GM23338 (cell line): ENCODE results near the gene EIF5A. TPM values are rescaled to one million over a fixed set of nuclear protein-coding genes. Genes with fewer than 3 reads are reported as not detected.

Source experiments
- ATAC-seq: fragments of 200-7000 bp; cut with Tn5 transposase; 3 replicates; pipeline ENCODE4 v1.9.1; 2020
- DNase-seq: peaks from one replicate; pipeline ENCODE4 v3.0.0-alpha.2; 2015; ENCODE audit warnings: low spot score
- H2AFZ ChIP-seq: fragments of 200-600 bp; sonication (generic); 2 replicates; pipeline ENCODE4 v1.8.0; 2016; ENCODE audit warnings: antibody characterized with exemption, mild to moderate bottlenecking, moderate library complexity
- H3F3A ChIP-seq: fragments of 200-600 bp; sonication (generic); replicated peaks from 2 replicates; pipeline ENCODE4 v1.8.0; 2017; ENCODE audit warnings: antibody characterized with exemption, mixed run types, low read depth
- H3K27ac ChIP-seq: fragments of 200-600 bp; sonication (generic); 2 replicates; pipeline ENCODE4 v1.6.1; 2016; ENCODE audit warnings: low read depth
- H3K27me3 ChIP-seq: fragments of 200-600 bp; sonication (generic); 2 replicates; pipeline ENCODE4 v1.8.0; 2016; ENCODE audit warnings: mild to moderate bottlenecking, mixed run types, moderate library complexity; ENCODE audit not compliant: insufficient read depth
- H3K36me3 ChIP-seq: fragments of 200-600 bp; sonication (generic); 2 replicates; pipeline ENCODE4 v1.8.0; 2016; ENCODE audit warnings: mild to moderate bottlenecking; ENCODE audit not compliant: insufficient read depth
- H3K4me1 ChIP-seq: fragments of 200-600 bp; sonication (generic); 2 replicates; pipeline ENCODE4 v1.8.0; 2016; ENCODE audit warnings: mild to moderate bottlenecking, moderate library complexity; ENCODE audit not compliant: insufficient read depth
- H3K4me2 ChIP-seq: fragments of 200-600 bp; sonication (generic); 2 replicates; pipeline ENCODE4 v1.7.1; 2017; ENCODE audit warnings: mixed run types
- H3K4me3 ChIP-seq: fragments of 200-600 bp; sonication (generic); 2 replicates; pipeline ENCODE4 v1.6.1; 2016; ENCODE audit warnings: mixed run types
- H3K79me2 ChIP-seq: fragments of 200-600 bp; sonication (generic); replicated peaks from 2 replicates; pipeline ENCODE4 v1.8.0; 2017; ENCODE audit warnings: mild to moderate bottlenecking; ENCODE audit not compliant: insufficient read depth
- H3K9me2 ChIP-seq: fragments of 200-600 bp; sonication (generic); 2 replicates; pipeline ENCODE4 v1.8.0; 2017; ENCODE audit not compliant: insufficient read depth
- H4K20me1 ChIP-seq: fragments of 200-600 bp; sonication (generic); replicated peaks from 2 replicates; pipeline ENCODE4 v1.8.0; 2017; ENCODE audit warnings: mild to moderate bottlenecking; ENCODE audit not compliant: insufficient read depth
- H3K27ac Mint-ChIP-seq: 2 replicates; pipeline ENCODE4 v1.8.0; 2020; ENCODE audit warnings: inconsistent platforms, mild to moderate bottlenecking, moderate library complexity, mixed read lengths
- H3K27me3 Mint-ChIP-seq: 3 replicates; pipeline ENCODE4 v1.8.0; 2022; ENCODE audit warnings: low read depth, mild to moderate bottlenecking, moderate library complexity, mixed read lengths, inconsistent platforms; ENCODE audit not compliant: insufficient read depth, poor library complexity
- H3K36me3 Mint-ChIP-seq: 3 replicates; pipeline ENCODE4 v1.8.0; 2021; ENCODE audit warnings: low read depth, mild to moderate bottlenecking, inconsistent platforms, moderate library complexity, mixed read lengths
- H3K4me1 Mint-ChIP-seq: 3 replicates; pipeline ENCODE4 v1.8.0; 2020; ENCODE audit warnings: mild to moderate bottlenecking, inconsistent platforms, mixed read lengths
- H3K4me3 Mint-ChIP-seq: 3 replicates; pipeline ENCODE4 v1.8.0; 2021; ENCODE audit warnings: moderate library complexity, mild to moderate bottlenecking, inconsistent platforms, mixed read lengths
- H3K9me3 Mint-ChIP-seq: 3 replicates; pipeline ENCODE4 v1.8.0; 2020; ENCODE audit warnings: moderate library complexity, mild to moderate bottlenecking, inconsistent platforms, mixed read lengths
- CREB1 ChIP-seq: fragments of 250-450 bp; sonication (Bioruptor Pico); IDR thresholded peaks from 2 replicates; pipeline ENCODE4 v1.5.0; 2020; ENCODE audit warnings: low read depth, mild to moderate bottlenecking, moderate library complexity
- ETS1 ChIP-seq: IDR thresholded peaks from 2 replicates; pipeline ENCODE4 v1.6.1; 2016; ENCODE audit warnings: antibody characterized with exemption
- EZH2 ChIP-seq: fragments of 200-600 bp; sonication (generic); IDR thresholded peaks from one replicate; pipeline ENCODE4 v1.8.0; 2017; ENCODE audit warnings: antibody characterized with exemption, mild to moderate bottlenecking, low read depth; ENCODE audit not compliant: unreplicated experiment
- EZH2phosphoT487 ChIP-seq: fragments of 200-600 bp; sonication (generic); IDR thresholded peaks from one replicate; pipeline ENCODE4 v1.8.1; 2018; ENCODE audit warnings: antibody characterized with exemption; ENCODE audit not compliant: unreplicated experiment
- JUNB ChIP-seq: IDR thresholded peaks from one replicate; pipeline ENCODE4 v1.6.1; 2016; ENCODE audit warnings: antibody characterized with exemption; ENCODE audit not compliant: unreplicated experiment
- NANOG ChIP-seq: IDR thresholded peaks from 2 replicates; pipeline ENCODE4 v1.6.1; 2016; ENCODE audit warnings: antibody characterized with exemption, borderline replicate concordance
- POLR2AphosphoS5 ChIP-seq: IDR thresholded peaks from 2 replicates; pipeline ENCODE4 v1.6.1; 2016; ENCODE audit warnings: antibody characterized with exemption, low read depth
- REST ChIP-seq: IDR thresholded peaks from one replicate; pipeline ENCODE4 v1.6.1; 2018; ENCODE audit warnings: antibody characterized with exemption; ENCODE audit not compliant: unreplicated experiment
- STAT1 ChIP-seq: IDR thresholded peaks from one replicate; pipeline ENCODE4 v1.6.1; 2016; ENCODE audit warnings: antibody characterized with exemption; ENCODE audit not compliant: unreplicated experiment
- ZNF114 ChIP-seq: fragments of 250-450 bp; sonication (Bioruptor Pico); IDR thresholded peaks from 2 replicates; pipeline ENCODE4 v1.5.0; 2020; ENCODE audit warnings: mild to moderate bottlenecking, moderate library complexity
- ZNF331 ChIP-seq: fragments of 250-450 bp; sonication (Bioruptor Pico); IDR thresholded peaks from 2 replicates; pipeline ENCODE4 v1.5.0; 2020; ENCODE audit warnings: low read depth, mild to moderate bottlenecking, moderate library complexity
- ZNF462 ChIP-seq: fragments of 250-450 bp; sonication (Bioruptor Pico); IDR thresholded peaks from 2 replicates; pipeline ENCODE4 v1.5.0; 2020; ENCODE audit warnings: mild to moderate bottlenecking, moderate library complexity
- polyA plus RNA-seq: library from polyadenylated mRNA; unstranded; fragments of >200 nt; fragmentation: Nextera tagmentation; extraction: Ambion mirVana; gene quantifications from 2 replicates; pipeline ENCODE4 v1.2.1, GENCODE V29; 2016
- total RNA-seq: library from RNA; depleted of rRNA; stranded (reverse); fragments of >200 nt; shearing (Covaris generic); gene quantifications from 2 replicates; pipeline ENCODE4 v1.2.3, GENCODE V29; 2014

Gene EIF5A
- total and polyA plus RNA-seq, 2 experiments from 2014 or later, result 833 to 1,562 TPM

GRCh38 chr17:7294614-7295153 lies 12.7 kb upstream of the EIF5A start, which contains the start of gene YBX2:
Gene YBX2, minus strand, starts transcription at chr17:7294639. Its CDS starts 139 bp downstream, at chr17:7294500.
- H3F3A ChIP-seq, result peaks cover 23% of the 10 kb centered on the region
- Mint-ChIP-seq H3K36me3 (no peaks in the 10 kb centered on the region; the same call in 2 of the 3 replicates), H3K4me3 (peak within 1 kb of the TSS; percentile 77), H3K27ac (peak within 1 kb of the TSS; percentile 65; the same call in 1 of the 2 replicates), H3K27me3 (peaks cover 36% of the 10 kb centered on the region), H3K9me3 (peaks cover 9% of the 10 kb centered on the region; the same call in 1 of the 3 replicates), H3K4me1 (peaks cover 27% of the 10 kb centered on the region)
- H3K4me2 ChIP-seq, result peak within 1 kb of the TSS; percentile 91
- H2AFZ ChIP-seq, result peak within 1 kb of the TSS; percentile 97
- H3K36me3 ChIP-seq, result no peaks in the 10 kb centered on the region
- TF ChIP-seq JUNB (no peak), POLR2AphosphoS5 (no peak; the same call in 1 of the 2 replicates), EZH2phosphoT487 (no peak), ETS1 (no peak), ZNF462 (CRISPR knock-in tag) (no peak), EZH2 (no peak), NANOG (no peak), REST (no peak), ZNF331 (no peak), CREB1 (CRISPR knock-in tag) (no peak), STAT1 (no peak), ZNF114 (CRISPR knock-in tag) (no peak)
- H3K9me2 ChIP-seq, result no peaks in the 10 kb centered on the region
- H3K4me3 ChIP-seq, result peak within 1 kb of the TSS; percentile 63
- H3K79me2 ChIP-seq, result no peaks in the 10 kb centered on the region
- DNase-seq (peak; percentile 98), ATAC-seq (peak; percentile 74)
- 0 out of 2 replicates have a peak within 1 kb of the TSS, but pooled peaks have one; percentile 66 for H3K27ac ChIP-seq
- peaks cover 18% of the 10 kb centered on the region for H3K27me3 ChIP-seq
- peaks cover 4% of the 10 kb centered on the region; the same call in 1 of the 2 replicates for H4K20me1 ChIP-seq
- peaks cover 21% of the 10 kb centered on the region for H3K4me1 ChIP-seq
